HCT116 (cell line): Measurements from ENCODE around the gene GRIP1. TPM values are rescaled to one million over a fixed set of nuclear protein-coding genes. Genes with fewer than 3 reads are reported as not detected.

ENCODE experiments used
- ATAC-seq: fragments of 200-7000 bp; cut with Tn5 transposase; 2 replicates; pipeline ENCODE4 v1.9.1; 2020; ENCODE audit warnings: mild to moderate bottlenecking, moderate library complexity
- BruUV-seq: library from RNA; stranded (reverse); fragments of 400-500 nt; replicated peaks from 2 replicates; lab custom pipeline; 2021; lab: Mats Ljungman, UMichigan
- CTCF ChIA-PET: fragments of 300-600 bp; sonication (Branson Sonifier 250); formaldehyde crosslinking; loops from one replicate; lab custom pipeline; 2021; ENCODE audit warnings: antibody characterized with exemption; lab: Charles Lee
- POLR2A ChIA-PET: fragments of 300-600, 350-600 bp; sonication (Branson Sonifier 250); formaldehyde crosslinking; loops from one replicate; lab custom pipeline; 2021; ENCODE audit warnings: antibody characterized with exemption; lab: Charles Lee
- RAD21 ChIA-PET, 2 experiments: fragments of 300-600 bp; sonication (Branson Sonifier 250); formaldehyde crosslinking; loops; one replicate each; lab custom pipeline; 2023; ENCODE audit warnings: low total read pairs in 2 of 2; ENCODE audit not compliant: uncharacterized antibody in 2 of 2, unreplicated experiment in 2 of 2, low non-redundant PET in 1 of 2; lab: Charles Lee
- DNase-seq: peaks from one replicate; pipeline ENCODE4 v3.0.0-alpha.2; 2010; ENCODE audit warnings: low read depth, low spot score
- H2AFZ ChIP-seq: fragments of 200-600 bp; shearing (Covaris generic), sonication (generic); 2 replicates; pipeline ENCODE4 v1.6.1; 2017; ENCODE audit warnings: low read depth, mixed run types, mixed read lengths, antibody characterized with exemption, low read length; ENCODE audit not compliant: poor library complexity, severe bottlenecking
- H3K27ac ChIP-seq: 2 replicates; pipeline ENCODE4 v1.5.1; 2012; ENCODE audit warnings: low read depth, low read length
- H3K27me3 ChIP-seq: fragments of 200-600 bp; sonication (generic); 2 replicates; pipeline ENCODE4 v1.6.1; 2016; ENCODE audit warnings: mixed run types, low read length, mixed read lengths; ENCODE audit not compliant: insufficient read depth
- H3K36me3 ChIP-seq, 2 experiments: fragments of 200-500 bp in 1 of 2; fragments of 200-600 bp in 1 of 2; sonication (Bioruptor generic) in 1 of 2; sonication (generic) in 1 of 2; 2 replicates each; pipeline versions ENCODE4 v1.5.1 to v1.6.1; 2014 to 2016; ENCODE audit warnings: low read length in 2 of 2, inconsistent platforms in 1 of 2, mixed read lengths in 1 of 2, mixed run types in 1 of 2; ENCODE audit not compliant: insufficient read depth in 2 of 2, control insufficient read depth in 1 of 2
- H3K4me1 ChIP-seq, 2 experiments: fragments of 200-600 bp in 1 of 2; sonication (generic) in 1 of 2; 2 replicates each; pipeline versions ENCODE4 v1.5.1 to v1.6.1; 2012 to 2017; ENCODE audit warnings: low read length in 2 of 2, inconsistent platforms in 1 of 2, mild to moderate bottlenecking in 1 of 2, mixed read lengths in 1 of 2, mixed run types in 1 of 2, moderate library complexity in 1 of 2; ENCODE audit not compliant: insufficient read depth in 2 of 2, control insufficient read depth in 1 of 2
- H3K4me2 ChIP-seq: fragments of 200-600 bp; sonication (generic); 2 replicates; pipeline ENCODE4 v1.6.1; 2017; ENCODE audit warnings: mixed run types, low read length, mixed read lengths
- H3K4me3 ChIP-seq, 2 experiments: fragments of 200-600 bp in 1 of 2; sonication (generic) in 1 of 2; replicated peaks in 1 of 2; 2 replicates each; pipeline ENCODE4 v1.5.1; 2011 to 2016; ENCODE audit warnings: low read length in 2 of 2, control low read depth in 1 of 2, low read depth in 1 of 2, mild to moderate bottlenecking in 1 of 2, mixed read lengths in 1 of 2, mixed run types in 1 of 2
- H3K79me2 ChIP-seq: fragments of 200-600 bp; sonication (generic); 2 replicates; pipeline ENCODE4 v1.6.1; 2017; ENCODE audit warnings: mild to moderate bottlenecking, mixed run types, low read length, moderate library complexity, mixed read lengths; ENCODE audit not compliant: insufficient read depth
- H3K9ac ChIP-seq: fragments of 200-600 bp; sonication (generic); 2 replicates; pipeline ENCODE4 v1.6.1; 2016; ENCODE audit warnings: low read length, mixed read lengths
- H3K9me2 ChIP-seq: fragments of 200-600 bp; sonication (generic), shearing (Covaris generic); 2 replicates; pipeline ENCODE4 v1.6.1; 2017; ENCODE audit warnings: mixed run types, mild to moderate bottlenecking, moderate library complexity; ENCODE audit not compliant: insufficient read depth
- H3K9me3 ChIP-seq, 2 experiments: fragments of 200-500 bp in 1 of 2; fragments of 200-600 bp in 1 of 2; sonication (Bioruptor generic) in 1 of 2; sonication (generic) in 1 of 2; 2 replicates each; pipeline ENCODE4 v1.6.1; 2014 to 2017; ENCODE audit warnings: low read length in 2 of 2, mixed read lengths in 2 of 2, inconsistent platforms in 1 of 2, low read depth in 1 of 2, mild to moderate bottlenecking in 1 of 2, mixed run types in 1 of 2, moderate library complexity in 1 of 2; ENCODE audit not compliant: control insufficient read depth in 1 of 2, insufficient read depth in 1 of 2
- H4K20me1 ChIP-seq: fragments of 200-600 bp; sonication (generic), shearing (Covaris generic); 2 replicates; pipeline ENCODE4 v1.6.1; 2017; ENCODE audit warnings: mixed run types, mild to moderate bottlenecking, moderate library complexity; ENCODE audit not compliant: insufficient read depth
- ATF3 ChIP-seq: IDR thresholded peaks from 2 replicates; pipeline ENCODE4 v1.6.1; 2012
- CBX3 ChIP-seq: IDR thresholded peaks from 2 replicates; pipeline ENCODE4 v1.6.1; 2012; ENCODE audit warnings: low read depth
- CEBPB ChIP-seq: IDR thresholded peaks from 2 replicates; pipeline ENCODE4 v1.6.1; 2012; ENCODE audit warnings: low read depth
- CTCF ChIP-seq, 3 experiments: fragments of 200-600 bp in 1 of 3; sonication (generic) in 1 of 3; IDR thresholded peaks in 2 of 3; conservative IDR thresholded peaks in 1 of 3; 2 replicates each; pipeline ENCODE4 v1.5.1; 2012 to 2017; ENCODE audit warnings: low read depth in 2 of 3, low read length in 2 of 3, antibody characterized with exemption in 1 of 3, borderline replicate concordance in 1 of 3, control low read depth in 1 of 3, mild to moderate bottlenecking in 1 of 3, mixed read lengths in 1 of 3, mixed run types in 1 of 3, moderate library complexity in 1 of 3; ENCODE audit not compliant: insufficient read depth in 1 of 3
- EGR1 ChIP-seq: IDR thresholded peaks from 2 replicates; pipeline ENCODE4 v1.6.1; 2012; ENCODE audit warnings: low read depth
- EZH2phosphoT487 ChIP-seq: fragments of 200-600 bp; IDR thresholded peaks from 2 replicates; pipeline ENCODE4 v1.6.1; 2018; ENCODE audit warnings: antibody characterized with exemption, borderline replicate concordance
- JUND ChIP-seq: IDR thresholded peaks from 2 replicates; pipeline ENCODE4 v1.6.1; 2012
- POLR2A ChIP-seq: IDR thresholded peaks from 2 replicates; pipeline ENCODE4 v1.7.0; 2011; ENCODE audit warnings: borderline replicate concordance; ENCODE audit not compliant: insufficient read depth, insufficient read length; ENCODE audit errors: extremely low read depth
- REST ChIP-seq: IDR thresholded peaks from 2 replicates; pipeline ENCODE4 v1.6.1; 2012; ENCODE audit warnings: low read depth
- SRF ChIP-seq: IDR thresholded peaks from 2 replicates; pipeline ENCODE4 v1.6.1; 2012; ENCODE audit warnings: low read depth
- TCF7L2 ChIP-seq: IDR thresholded peaks from 2 replicates; pipeline ENCODE4 v1.7.0; 2011; ENCODE audit warnings: borderline replicate concordance, inconsistent platforms; ENCODE audit not compliant: insufficient read depth, insufficient read length; ENCODE audit errors: extremely low read depth
- YY1 ChIP-seq: IDR thresholded peaks from 2 replicates; pipeline ENCODE4 v1.6.1; 2011; ENCODE audit warnings: low read length, low read depth, moderate library complexity, mild to moderate bottlenecking; ENCODE audit not compliant: insufficient replicate concordance; ENCODE audit errors: extremely low read depth
- ZNF274 ChIP-seq: fragments of 200-500 bp; sonication (Bioruptor generic); IDR thresholded peaks from 2 replicates; pipeline ENCODE4 v1.6.1; 2014; ENCODE audit warnings: mild to moderate bottlenecking, low read depth, low read length, inconsistent platforms
- intact Hi-C: fragments of 100-400 bp; cut with micrococcal nuclease; formaldehyde crosslinking; loops from 2 replicates; pipeline ENCODE4 v1.10.0; 2022
- total RNA-seq: library from RNA; stranded (reverse); gene quantifications from one replicate; pipeline ENCODE4 v1.2.1, GENCODE V29; 2021; ENCODE audit not compliant: unreplicated experiment
- TF ChIP-seq, protein P1 (sequence below): IDR thresholded peaks from 2 replicates; pipeline ENCODE4 v1.6.1; 2012

The GRIP1 gene
- total RNA-seq, 1 experiment from 2014 or later, result not detected

- H3K9me2 ChIP-seq, result no peaks in the 10 kb centered on the region
- no peak overlapping the region for H3K27ac ChIP-seq
- RAD21 ChIA-PET, result no interaction called here
- intact Hi-C loops, result loop anchor here (1.0 kb wide), 1 partner anchor 679 kb away; no protein-coding TSS in a partner anchor
- H3K9ac ChIP-seq, result no peak overlapping the region
- H4K20me1 ChIP-seq, result no peaks in the 10 kb centered on the region
- no TSS peak for BruUV-seq
- no peak overlapping the region for H2AFZ ChIP-seq
- TF ChIP-seq JUND (no peak), CBX3 (no peak), SRF (no peak), ATF3 (no peak), TCF7L2 (no peak), CTCF (IDR thresholded peaks at IDR 0.05 in 2 of 3, conservative IDR thresholded peaks at IDR 0.05 in 1 of 3; ENCODE audit: borderline replicate concordance in 1 of 3, insufficient read depth in 1 of 3, low read depth in 2 of 3, low read length in 2 of 3) (no peak), ZNF274 (no peak), REST (no peak), EZH2phosphoT487 (no peak), YY1 (no peak), CEBPB (no peak), EGR1 (no peak), POLR2A (no peak)
- TF ChIP-seq, protein P1, sequence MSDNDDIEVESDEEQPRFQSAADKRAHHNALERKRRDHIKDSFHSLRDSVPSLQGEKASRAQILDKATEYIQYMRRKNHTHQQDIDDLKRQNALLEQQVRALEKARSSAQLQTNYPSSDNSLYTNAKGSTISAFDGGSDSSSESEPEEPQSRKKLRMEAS, result no peak
- H3K27me3 ChIP-seq, result peaks cover 47% of the 10 kb centered on the region
- H3K79me2 ChIP-seq, result no peaks in the 10 kb centered on the region
- no peaks in the 10 kb centered on the region for H3K9me3 ChIP-seq
- CTCF ChIA-PET, result interaction anchor here (1.4 kb wide), 1 partner anchor 10 kb away, joined by 4 read pairs; no protein-coding TSS in a partner anchor
- DNase-seq (no peak), ATAC-seq (no peak)
- H3K4me1 ChIP-seq, result peaks cover 0 to 5% of the 10 kb centered on the region in 2 experiments; a peak in 1 of 4 replicates
- H3K4me3 ChIP-seq, result no peak overlapping the region
- no peak overlapping the region for H3K4me2 ChIP-seq
- POLR2A ChIA-PET, result no interaction called here
- no peaks in the 10 kb centered on the region for H3K36me3 ChIP-seq
Observed at GRCh38 chr12:66538970-66539369, 139.9 kb downstream of the GRIP1 start.
